ENCODE data around the gene NRK. TPM values are rescaled to one million over a fixed set of nuclear protein-coding genes. Genes with fewer than 3 reads are reported as not detected.

NRK gene
- total RNA-seq, 3 donors from 2014 or later, result 0.16 to 2.6 (median 0.66) TPM

DNA sequence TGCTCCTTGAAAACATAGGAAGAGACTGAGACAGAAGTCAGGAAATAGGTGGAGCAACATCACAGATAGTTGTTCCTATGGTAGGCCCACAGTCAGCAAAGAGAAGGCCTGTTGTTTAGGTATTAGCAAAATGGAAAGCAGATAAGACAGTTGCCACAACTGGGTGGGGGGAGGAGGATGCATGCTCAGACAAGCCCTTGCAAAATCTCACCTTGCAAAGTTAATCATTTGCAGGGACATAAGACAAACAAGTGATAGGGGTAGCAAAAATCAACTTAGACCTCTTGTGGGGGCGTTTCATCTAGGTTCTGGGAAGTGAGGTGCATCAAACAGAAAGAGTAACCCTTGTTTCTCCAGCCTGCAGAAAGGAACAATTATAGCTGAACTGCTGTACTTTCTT lies 185.5 kb downstream of the NRK start:
- no peaks in the 10 kb centered on the region for H3K4me1 ChIP-seq
- TF ChIP-seq, protein P1, sequence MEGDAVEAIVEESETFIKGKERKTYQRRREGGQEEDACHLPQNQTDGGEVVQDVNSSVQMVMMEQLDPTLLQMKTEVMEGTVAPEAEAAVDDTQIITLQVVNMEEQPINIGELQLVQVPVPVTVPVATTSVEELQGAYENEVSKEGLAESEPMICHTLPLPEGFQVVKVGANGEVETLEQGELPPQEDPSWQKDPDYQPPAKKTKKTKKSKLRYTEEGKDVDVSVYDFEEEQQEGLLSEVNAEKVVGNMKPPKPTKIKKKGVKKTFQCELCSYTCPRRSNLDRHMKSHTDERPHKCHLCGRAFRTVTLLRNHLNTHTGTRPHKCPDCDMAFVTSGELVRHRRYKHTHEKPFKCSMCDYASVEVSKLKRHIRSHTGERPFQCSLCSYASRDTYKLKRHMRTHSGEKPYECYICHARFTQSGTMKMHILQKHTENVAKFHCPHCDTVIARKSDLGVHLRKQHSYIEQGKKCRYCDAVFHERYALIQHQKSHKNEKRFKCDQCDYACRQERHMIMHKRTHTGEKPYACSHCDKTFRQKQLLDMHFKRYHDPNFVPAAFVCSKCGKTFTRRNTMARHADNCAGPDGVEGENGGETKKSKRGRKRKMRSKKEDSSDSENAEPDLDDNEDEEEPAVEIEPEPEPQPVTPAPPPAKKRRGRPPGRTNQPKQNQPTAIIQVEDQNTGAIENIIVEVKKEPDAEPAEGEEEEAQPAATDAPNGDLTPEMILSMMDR (IDR thresholded peaks at IDR 0.05), result no peak
- TF ChIP-seq POLR2AphosphoS5 (IDR thresholded peaks at IDR 0.05) (no peak), POLR2A (IDR thresholded peaks at IDR 0.05) (no peak)
- peaks cover 7 to 32% of the 10 kb centered on the region in 2 donors for H3K9me3 ChIP-seq
- H3K27me3 ChIP-seq, result peaks cover 0 to 25% of the 10 kb centered on the region in 2 donors
- no peak for DNase-seq (ENCODE audit: low spot score in 2 of 2)
- H3K27ac ChIP-seq, result no peak overlapping the region
- intact Hi-C loops (cut with DNase I; ENCODE audit: low total_unique reads), result no loop called here
- no peak overlapping the region for H3K4me3 ChIP-seq
- no peaks in the 10 kb centered on the region for H3K36me3 ChIP-seq

Other genes with a start within 250 kb of the NRK start
- gene SERPINA7, start 216.2 kb downstream of the NRK start, total RNA-seq, result not detected

Data from breast epithelium (tissue), 4 donors.